Measurements from ENCODE around the gene GCKR. TPM values are rescaled to one million over a fixed set of nuclear protein-coding genes. Genes with fewer than 3 reads are reported as not detected.

Gene GCKR
- total RNA-seq, 1 experiment from 2014 or later, result 3.4 TPM

DNA sequence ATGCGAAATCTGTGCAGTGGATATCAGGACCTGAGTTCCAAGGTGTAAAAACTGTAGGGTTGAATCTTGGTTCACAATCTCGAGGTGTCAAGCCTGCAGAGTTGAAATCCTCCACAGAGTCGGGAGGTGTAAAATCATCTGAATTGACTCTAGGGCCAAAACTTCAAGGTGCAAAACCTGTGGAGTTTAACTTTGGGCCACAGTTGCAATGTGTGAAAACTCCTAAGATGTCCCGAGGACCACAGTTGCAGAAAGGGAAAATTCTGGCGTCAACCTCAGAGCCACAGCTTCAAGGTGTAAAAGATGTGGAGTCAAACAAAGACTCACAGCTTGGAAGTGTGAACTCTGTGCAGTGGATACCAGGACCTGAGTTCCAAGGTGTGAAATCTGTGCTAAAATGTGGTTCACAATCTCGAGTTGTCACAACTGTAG lies 76.4 kb downstream of the GCKR start:
- BruUV-seq (replicated peaks), result no TSS peak
- TF ChIP-seq EZH2 (IDR thresholded peaks at IDR 0.05; ENCODE audit: low read depth), result no peak
- TF ChIP-seq, protein P1, sequence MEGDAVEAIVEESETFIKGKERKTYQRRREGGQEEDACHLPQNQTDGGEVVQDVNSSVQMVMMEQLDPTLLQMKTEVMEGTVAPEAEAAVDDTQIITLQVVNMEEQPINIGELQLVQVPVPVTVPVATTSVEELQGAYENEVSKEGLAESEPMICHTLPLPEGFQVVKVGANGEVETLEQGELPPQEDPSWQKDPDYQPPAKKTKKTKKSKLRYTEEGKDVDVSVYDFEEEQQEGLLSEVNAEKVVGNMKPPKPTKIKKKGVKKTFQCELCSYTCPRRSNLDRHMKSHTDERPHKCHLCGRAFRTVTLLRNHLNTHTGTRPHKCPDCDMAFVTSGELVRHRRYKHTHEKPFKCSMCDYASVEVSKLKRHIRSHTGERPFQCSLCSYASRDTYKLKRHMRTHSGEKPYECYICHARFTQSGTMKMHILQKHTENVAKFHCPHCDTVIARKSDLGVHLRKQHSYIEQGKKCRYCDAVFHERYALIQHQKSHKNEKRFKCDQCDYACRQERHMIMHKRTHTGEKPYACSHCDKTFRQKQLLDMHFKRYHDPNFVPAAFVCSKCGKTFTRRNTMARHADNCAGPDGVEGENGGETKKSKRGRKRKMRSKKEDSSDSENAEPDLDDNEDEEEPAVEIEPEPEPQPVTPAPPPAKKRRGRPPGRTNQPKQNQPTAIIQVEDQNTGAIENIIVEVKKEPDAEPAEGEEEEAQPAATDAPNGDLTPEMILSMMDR (conservative IDR thresholded peaks at IDR 0.05), result no peak
- H3K36me3 ChIP-seq (ENCODE audit: low read depth), result no peaks in the 10 kb centered on the region
- H3F3A ChIP-seq (ENCODE audit: insufficient read depth, low read depth), result no peaks in the 10 kb centered on the region
- H3K4me1 ChIP-seq (replicated peaks; ENCODE audit: insufficient read depth), result no peaks in the 10 kb centered on the region
- H3K9me2 ChIP-seq (ENCODE audit: insufficient read depth), result no peaks in the 10 kb centered on the region
- intact Hi-C loops (cut with micrococcal nuclease; ENCODE audit: unreplicated experiment), result no loop called here
- CTCF ChIA-PET, result no interaction called here
- no peak overlapping the region for H3K4me2 ChIP-seq
- H3K4me3 ChIP-seq, result no peak overlapping the region
- H3K79me2 ChIP-seq (ENCODE audit: low read depth), result no peaks in the 10 kb centered on the region
- H3K27me3 ChIP-seq (ENCODE audit: insufficient read depth, low read depth), result no peaks in the 10 kb centered on the region
- H3K27ac ChIP-seq, result no peak overlapping the region
- no peak overlapping the region for H2AFZ ChIP-seq
- POLR2A ChIA-PET (ENCODE audit: unreplicated experiment), result no interaction called here
- no peaks in the 10 kb centered on the region for H4K20me1 ChIP-seq (ENCODE audit: insufficient read depth)
- DNase-seq, result no peak
- peaks cover 41% of the 10 kb centered on the region for H3K9me3 ChIP-seq (ENCODE audit: insufficient read depth, low read depth)

Other genes starting within 250 kb of the GCKR start
- gene SLC30A3, start 233.8 kb upstream of the GCKR start, total RNA-seq (2021), result 1.5 and 2.3 TPM in 2 replicates
- gene DNAJC5G, start 221.4 kb upstream of the GCKR start, total RNA-seq (2021), result not detected in 2 replicates
- 8.2 and 9.8 TPM in 2 replicates for gene TRIM54, start 214.4 kb upstream of the GCKR start, total RNA-seq (2021)
- 2.8 and 4.6 TPM in 2 replicates for gene UCN, start 188.4 kb upstream of the GCKR start, total RNA-seq (2021)
- gene MPV17, start 173.7 kb upstream of the GCKR start, total RNA-seq (2021), result 42.2 and 47.5 TPM in 2 replicates
- 57.5 and 69.8 TPM in 2 replicates for gene GTF3C2, start 140.1 kb upstream of the GCKR start, total RNA-seq (2021)
- 32.9 and 33.1 TPM in 2 replicates for gene EIF2B4, start 126.5 kb upstream of the GCKR start, total RNA-seq (2021)
- 60.6 and 73.7 TPM in 2 replicates for gene SNX17, start 126.2 kb upstream of the GCKR start, total RNA-seq (2021)
- gene ZNF513, start 116.1 kb upstream of the GCKR start, total RNA-seq (2021), result 4.1 and 4.5 TPM in 2 replicates
- 114 and 136 TPM in 2 replicates for gene PPM1G, start 87.2 kb upstream of the GCKR start, total RNA-seq (2021)
- gene NRBP1, start 68.2 kb upstream of the GCKR start, total RNA-seq (2021), result 67.9 and 83.9 TPM in 2 replicates
- gene KRTCAP3, start 54.5 kb upstream of the GCKR start, total RNA-seq (2021), result 62.9 and 91.7 TPM in 2 replicates
- gene IFT172, start 7.1 kb upstream of the GCKR start, total RNA-seq (2021), result 26.2 and 27.2 TPM in 2 replicates
- gene FNDC4, start 1.6 kb upstream of the GCKR start, total RNA-seq (2021), result 5.3 and 6.3 TPM in 2 replicates
- 27.1 and 40.6 TPM in 2 replicates for gene ZNF512, start 86.2 kb downstream of the GCKR start, total RNA-seq (2021)
- gene CCDC121, start 132.2 kb downstream of the GCKR start, total RNA-seq (2021), result 1.9 and 2.9 TPM in 2 replicates
- 37.3 and 45.1 TPM in 2 replicates for gene GPN1, start 132.2 kb downstream of the GCKR start, total RNA-seq (2021)
- 29.3 and 33.0 TPM in 2 replicates for gene SUPT7L, start 166.8 kb downstream of the GCKR start, total RNA-seq (2021)
- 18.5 and 22.7 TPM in 2 replicates for gene SLC4A1AP, start 167.1 kb downstream of the GCKR start, total RNA-seq (2021)